GM04504 (cell line): ENCODE measurements around the gene RPL36AL.
A peak's percentile ranks its signal among the peaks of the same experiment; 100 is the strongest.
"Not testable (repeated sequence)": the region's sequence is repeated elsewhere in the genome, so short reads cannot be mapped to it uniquely, and the experiment has no call there.

Source experiments
- DNase-seq: peaks from one replicate; pipeline ENCODE4 v3.0.0-alpha.2; 2012; ENCODE audit warnings: low read depth

Gene RPL36AL

DNA sequence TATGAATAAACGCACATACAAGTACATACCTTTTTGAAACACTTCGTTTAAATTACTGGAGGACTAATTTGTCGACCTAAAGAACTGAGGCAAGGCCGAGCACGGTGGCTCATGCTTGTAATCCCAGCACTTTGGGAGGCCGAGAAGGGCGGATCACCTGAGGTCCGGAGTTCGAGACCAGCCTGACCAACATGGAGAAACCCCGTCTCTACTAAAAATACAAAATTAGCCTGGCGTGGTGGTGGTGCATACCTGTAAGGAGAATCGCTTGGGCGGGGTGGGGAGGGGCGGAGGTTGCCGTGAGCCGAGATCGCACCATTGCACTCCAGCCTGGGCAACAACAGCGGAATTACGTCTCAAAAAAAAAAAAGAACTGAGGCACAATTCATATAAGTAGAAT, 1.2 kb downstream of the RPL36AL start:
- not testable (repeated sequence) for DNase-seq

DNA sequence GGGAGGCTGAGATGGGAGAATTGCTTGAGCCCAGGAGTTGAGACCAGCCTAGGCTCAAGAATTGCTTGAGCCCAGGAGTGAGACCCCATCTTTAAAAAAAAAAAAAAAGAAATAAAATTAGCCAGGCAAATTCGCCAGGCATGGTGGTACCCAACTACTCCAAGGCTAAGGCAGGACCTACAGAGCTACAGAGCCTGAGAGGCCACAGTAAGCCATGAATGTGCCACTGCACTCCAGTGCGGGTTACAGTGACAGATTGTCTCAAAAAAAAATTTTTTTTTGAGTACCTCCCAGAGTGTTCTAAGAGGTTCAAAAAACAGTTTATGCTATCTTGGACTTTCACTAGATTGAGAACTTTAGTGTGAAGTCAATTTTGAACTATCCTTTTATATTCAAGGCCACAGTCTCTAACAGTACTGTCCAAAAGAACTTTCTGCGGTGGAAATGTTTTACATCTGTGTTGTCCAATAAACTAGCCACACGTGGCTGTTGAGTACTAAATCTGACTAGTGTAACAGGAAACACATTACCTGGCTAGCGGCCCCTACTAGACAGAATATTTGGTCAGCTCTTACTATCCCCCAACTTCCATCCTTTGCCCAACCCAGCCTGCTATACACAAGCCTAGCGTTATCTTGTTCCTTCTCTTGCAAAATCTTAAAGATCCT, 2.4 kb downstream of the RPL36AL start:
- DNase-seq, result no peak

DNA sequence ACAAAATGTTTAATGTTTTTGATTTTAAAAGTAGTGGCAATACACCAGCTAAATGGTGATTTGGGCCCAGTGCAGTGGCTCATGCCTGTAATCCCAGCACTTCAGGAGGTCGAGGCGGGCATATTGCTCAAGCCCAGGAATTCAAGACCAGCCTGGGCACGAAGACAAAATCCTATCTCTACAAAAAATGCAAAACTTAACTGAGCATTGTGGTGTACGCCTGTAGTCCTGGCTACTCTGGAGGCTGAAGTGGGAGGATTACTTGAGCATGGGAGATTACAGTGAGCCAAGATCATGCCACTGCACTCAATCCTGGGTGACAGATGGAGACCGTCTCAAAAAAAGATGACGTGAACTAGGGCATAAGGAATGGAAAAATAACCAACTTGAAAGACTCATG, 4.7 kb downstream of the RPL36AL start:
- DNase-seq, result no peak

DNA sequence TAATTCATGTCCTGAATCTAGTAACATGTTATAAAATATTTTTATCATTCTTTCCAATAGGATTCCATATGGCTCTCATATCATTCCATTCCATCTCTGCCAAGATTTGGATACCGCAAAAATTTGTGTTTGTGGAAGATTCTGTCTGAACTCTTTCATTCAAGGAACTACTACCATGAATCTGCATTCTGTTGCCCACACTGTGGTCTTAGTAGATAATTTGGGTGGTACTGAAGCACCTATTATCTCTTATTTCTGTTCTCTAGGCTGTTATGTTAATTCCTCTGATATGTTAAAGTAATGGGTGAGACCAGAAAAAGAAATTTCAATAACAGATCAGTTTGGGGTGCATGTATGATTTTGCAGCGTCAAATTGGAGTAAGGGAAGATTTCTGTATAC, 6.2 kb downstream of the RPL36AL start:
- DNase-seq, result no peak

DNA sequence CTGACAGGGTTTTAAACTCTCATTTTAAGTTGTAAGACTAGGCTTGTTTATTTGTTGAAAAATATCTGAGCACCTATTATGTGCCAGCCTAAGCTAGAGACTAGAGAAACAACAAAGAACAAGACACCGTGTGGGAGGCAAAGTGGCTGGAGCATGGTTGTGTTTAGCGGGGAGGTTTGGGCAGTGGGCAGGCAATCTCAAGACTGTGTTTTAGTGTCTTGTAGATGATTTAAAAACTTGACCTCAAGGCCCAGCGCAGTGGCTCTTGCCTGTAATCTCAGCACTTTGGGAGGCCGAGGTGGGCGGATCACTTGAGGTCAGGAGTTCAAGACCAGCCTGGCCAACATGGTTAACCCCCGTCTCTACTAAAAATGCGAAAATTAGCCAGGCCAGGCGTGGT, 7.8 kb downstream of the RPL36AL start:
- DNase-seq, result no peak

DNA sequence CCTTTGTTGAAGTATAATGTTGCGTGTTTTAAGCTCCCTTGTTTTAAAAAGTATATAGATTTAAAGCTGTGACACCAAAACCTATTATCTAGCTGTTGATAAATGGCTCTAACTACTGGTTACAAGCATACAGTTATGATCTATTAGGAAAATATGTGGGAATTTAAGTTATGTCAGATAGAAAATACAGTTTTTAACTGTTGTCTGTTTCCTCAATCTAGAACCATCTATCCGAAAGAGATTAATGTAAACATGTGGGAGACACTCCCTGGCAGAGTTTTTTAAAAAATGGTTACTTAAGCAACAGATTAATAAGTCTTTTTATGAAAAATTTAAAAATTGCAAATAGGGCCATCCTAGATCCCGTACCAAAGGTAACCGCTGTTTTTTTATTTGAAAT, 8.2 kb downstream of the RPL36AL start:
- no peak for DNase-seq

DNA sequence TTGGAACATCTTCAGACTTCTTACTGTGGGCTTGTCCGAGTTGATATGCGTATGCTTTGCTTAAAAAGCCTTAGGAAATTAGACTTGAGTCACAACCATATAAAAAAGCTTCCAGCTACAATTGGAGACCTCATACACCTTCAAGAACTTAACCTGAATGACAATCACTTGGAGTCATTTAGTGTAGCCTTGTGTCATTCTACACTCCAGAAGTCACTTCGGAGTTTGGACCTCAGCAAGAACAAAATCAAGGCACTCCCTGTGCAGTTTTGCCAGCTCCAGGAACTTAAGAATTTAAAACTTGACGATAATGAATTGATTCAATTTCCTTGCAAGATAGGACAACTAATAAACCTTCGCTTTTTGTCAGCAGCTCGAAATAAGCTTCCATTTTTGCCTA, 12.8 kb downstream of the RPL36AL start:
- DNase-seq, result no peak

DNA sequence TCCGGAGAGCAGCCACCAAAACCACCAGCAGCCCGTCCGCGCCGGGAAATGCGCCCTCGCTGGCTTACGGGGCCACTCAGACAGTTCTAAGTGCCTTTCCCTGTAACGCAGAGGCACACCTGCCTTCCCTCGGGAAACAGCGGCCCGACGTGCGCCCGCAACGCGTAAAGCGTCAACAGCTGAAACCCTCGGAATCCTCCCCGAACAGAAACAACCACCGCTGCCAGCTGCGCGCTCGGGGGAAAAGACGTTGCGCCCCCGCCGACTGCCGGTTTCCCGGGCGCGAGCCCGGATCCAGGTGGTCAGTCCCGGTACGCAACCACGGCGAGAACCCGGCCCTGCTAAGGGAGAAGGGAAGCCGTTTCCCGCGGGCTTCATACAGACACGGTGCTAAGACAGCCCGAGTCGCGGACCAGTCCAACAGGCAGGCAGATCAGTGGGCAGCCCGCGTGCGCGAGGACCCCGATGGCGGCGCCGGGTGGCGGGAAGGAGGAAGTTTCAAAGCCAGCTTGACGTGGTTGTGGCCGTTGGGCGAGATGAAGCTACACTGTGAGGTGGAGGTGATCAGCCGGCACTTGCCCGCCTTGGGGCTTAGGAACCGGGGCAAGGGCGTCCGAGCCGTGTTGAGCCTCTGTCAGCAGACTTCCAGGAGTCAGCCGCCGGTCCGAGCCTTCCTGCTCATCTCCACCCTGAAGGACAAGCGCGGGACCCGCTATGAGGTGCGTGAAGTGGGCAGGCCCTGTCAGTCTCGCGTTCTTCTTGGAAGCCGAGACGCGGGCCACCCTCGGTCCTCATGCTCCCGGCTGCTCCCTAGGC, 21.7 kb downstream of the RPL36AL start, which contains the start of gene LRR1:
Gene LRR1, plus strand, starts transcription at position 456 of the 816 bp plus-strand sequence. Its CDS starts 81 bp downstream, at position 537.
- peak; percentile 66 for DNase-seq

DNA sequence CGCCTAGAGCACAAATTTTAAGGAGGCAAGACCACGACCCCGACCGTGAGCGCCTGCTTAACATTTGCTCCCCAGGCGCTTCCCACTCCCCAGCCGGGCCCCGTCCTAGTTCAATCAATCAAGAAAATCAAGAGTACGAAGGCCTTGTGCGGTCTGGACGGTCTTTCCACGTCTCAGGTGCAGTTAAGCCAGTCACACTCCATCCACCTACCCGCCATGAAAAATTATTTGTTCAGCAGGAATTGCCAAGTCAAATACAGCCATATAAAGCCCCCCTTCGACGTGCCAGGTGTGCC, 22.3 kb downstream of the RPL36AL start:
- DNase-seq, result no peak

DNA sequence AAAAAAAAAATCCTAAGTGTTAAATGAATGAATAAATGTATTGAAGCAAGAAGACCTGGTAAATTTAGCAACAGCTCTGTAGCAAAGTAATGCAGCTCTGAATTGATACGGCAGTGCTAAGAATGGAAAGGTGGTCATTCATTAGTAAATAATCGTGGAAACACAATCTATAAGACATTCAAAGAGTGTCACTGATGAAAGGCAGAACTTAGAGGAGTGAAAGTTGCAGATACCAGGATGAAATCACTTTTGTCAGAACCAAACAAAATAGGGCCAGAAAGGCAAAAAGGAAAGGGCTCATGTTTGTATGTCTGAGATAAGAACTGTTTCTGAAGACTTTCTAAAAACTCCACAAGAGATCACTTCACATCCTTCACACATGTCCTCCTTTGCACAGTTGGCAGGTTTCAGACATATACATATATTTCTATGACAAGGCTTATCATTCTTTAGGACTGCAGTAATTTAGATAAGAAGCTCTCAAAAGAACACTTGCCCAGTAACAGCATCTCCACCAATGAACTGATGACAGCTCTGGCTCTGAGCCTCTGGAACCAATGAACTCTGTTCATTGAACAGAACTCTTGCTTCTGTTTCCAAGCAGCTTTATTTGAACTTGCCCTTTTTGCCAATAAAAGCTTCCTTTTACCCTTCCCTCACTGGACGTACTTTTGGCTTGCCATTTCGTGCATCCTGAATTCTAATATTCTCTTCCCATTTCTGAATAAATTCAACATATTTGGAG, 25.9 kb downstream of the RPL36AL start:
- no peak for DNase-seq

DNA sequence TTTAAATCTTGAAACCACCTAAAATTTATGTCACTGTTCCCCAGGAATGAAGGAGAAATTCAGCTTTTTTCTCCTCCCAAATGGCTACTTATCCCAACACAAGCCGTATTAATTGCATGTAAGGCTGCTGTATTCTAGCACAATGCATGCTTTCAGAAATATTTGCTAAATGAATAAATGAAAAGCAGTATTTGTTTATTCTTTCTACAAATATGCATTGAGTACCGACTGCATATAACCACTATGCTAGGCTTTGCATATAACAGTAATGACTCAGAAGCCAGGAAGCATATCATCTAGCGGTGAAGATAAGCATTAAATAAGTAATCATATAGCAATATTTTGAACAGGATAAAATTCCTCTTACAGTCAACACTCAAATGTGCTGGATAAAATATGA, 27.4 kb downstream of the RPL36AL start:
- no peak for DNase-seq

DNA sequence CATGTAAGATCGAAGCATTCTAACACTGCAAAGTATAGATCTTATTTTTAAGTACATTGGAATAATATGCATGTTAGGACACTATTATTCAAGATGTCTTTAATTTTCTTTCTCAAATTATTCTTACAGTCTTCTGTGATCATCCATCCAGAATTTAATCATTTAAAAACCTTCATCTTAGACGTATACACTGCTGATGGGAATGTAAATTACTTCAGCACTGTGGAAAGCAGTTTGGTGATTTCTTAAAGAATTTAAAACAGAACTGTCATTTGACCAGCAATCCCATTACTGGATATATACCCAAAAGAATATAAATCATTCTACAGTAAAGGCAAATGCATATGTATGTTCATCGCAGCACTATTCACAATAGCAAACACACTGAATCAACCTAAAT, 31.0 kb downstream of the RPL36AL start:
- DNase-seq, result no peak

DNA sequence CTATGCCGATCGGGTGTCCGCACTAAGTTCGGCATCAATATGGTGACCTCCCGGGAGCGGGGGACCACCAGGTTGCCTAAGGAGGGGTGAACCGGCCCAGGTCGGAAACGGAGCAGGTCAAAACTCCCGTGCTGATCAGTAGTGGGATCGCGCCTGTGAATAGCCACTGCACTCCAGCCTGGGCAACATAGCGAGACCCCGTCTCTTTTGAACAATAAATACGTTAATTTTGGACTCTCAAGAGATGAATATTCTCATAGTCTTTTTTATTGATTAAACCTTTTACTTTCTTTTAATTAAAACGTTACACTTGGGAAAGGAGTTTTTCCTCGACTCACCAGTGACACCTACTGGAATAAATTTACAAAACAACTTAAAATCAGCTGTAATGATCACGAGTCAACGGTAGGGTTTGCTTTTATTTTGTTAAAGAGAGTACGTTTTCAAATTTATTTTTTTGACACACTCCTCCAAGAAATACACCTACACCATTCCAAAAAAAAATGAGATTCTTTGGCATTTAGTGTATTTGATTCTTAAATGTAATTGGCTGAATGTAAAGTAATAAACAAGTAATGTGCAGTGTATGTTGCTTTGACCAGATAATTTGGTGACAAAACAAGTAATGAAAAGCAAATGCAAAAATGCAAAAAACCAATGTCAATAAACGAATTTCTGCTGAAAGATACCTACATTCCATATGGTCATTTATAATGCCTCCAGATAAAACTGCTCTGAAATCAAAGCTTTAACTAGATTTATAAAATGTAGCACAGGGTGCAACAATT, 33.6 kb downstream of the RPL36AL start:
- peak; percentile 57 for DNase-seq

DNA sequence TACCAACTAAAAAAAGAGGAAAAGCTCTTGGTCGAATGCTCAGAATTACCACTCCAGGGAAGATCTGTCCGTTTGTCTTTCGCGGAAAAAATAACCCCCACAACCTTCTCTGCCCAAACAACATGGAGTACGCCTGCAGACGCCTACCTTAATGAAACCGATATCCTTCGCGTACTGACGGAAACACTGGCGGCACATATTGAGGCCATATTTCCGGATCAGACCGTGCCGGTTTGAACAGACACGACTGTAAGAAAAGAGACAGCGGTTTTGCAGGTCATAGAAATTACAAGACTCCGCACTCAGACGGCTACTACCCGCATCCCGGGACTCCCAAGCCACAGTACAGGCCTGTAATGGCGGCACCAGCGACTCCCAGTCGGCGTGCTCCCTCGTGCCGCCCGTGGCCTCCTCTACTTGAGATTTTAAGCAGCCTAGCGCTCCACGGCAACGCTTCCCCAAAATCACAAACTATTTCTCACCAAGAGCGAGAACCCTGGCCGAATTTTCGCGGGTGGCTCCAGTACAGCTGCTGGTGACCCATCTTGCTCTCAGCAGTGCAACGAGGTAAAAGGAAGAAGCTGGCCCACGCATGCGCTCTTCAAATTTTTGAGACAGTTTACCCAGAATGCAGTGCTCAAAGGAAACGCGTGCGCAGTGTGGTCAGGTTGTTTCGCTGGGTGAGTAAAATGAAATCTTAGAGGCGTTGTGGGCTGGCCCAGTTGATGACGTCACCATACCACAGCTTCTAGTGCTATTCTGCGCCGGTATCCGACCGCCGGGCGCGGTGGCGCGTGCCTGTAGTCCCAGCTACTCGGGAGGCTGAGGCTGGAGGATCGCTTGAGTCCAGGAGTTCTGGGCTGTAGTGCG, 34.4 kb downstream of the RPL36AL start, which contains the start of gene RPS29:
Gene RPS29, minus strand, starts transcription at position 578 of the 870 bp plus-strand sequence. Its CDS starts 34 bp downstream, at position 544.
- DNase-seq, result peak; percentile 99

DNA sequence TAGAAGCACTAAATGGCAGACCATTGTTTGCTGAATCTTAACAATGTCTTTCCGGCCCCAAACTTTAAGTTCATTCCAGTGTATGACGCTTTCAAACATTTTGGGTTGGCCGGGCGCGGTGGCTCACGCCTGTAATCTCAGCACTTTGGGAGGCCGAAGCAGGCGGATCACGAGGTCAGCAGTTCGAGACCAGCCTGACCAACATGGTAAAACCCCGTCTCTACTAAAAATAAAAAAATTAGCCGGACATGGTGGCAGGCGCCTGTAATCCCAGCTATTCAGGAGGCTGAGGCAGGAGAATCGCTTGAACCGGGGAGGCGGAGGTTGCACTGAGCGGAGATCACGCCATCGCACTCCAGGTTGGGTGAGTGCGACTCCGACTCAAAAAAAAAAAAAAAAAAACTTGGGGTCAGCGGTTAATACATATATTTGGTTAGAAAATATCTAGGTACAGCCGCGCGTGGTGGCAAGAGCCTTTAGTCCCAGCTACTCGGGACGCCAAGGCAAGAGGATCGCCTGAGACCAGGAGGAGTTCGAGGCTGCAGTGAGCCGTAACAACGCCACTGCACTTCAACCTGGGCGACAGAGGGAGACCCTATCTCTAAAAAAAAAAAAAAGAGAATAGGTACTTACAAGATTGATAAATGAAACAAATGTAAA, 35.3 kb downstream of the RPL36AL start:
- DNase-seq, result not testable (repeated sequence)

DNA sequence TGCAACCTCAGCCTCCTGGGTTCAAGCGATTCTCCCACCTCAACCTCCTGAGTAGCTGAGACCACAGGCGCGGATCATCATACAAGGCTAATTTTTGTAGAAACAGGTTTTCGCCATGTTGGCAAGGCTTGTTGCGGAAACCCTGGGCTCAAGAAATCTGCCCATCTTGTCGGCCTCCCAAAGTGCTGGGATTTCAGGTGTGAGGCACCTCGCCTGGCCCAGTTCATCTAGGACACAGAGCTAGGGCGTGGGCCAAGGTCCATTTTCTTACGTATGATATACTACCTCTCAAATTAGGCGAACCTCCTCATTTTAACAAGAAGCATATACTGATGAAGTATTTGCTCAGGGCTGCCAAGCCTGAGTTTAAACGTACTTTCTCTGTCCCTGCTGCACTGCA, 36.4 kb downstream of the RPL36AL start:
- no peak for DNase-seq

DNA sequence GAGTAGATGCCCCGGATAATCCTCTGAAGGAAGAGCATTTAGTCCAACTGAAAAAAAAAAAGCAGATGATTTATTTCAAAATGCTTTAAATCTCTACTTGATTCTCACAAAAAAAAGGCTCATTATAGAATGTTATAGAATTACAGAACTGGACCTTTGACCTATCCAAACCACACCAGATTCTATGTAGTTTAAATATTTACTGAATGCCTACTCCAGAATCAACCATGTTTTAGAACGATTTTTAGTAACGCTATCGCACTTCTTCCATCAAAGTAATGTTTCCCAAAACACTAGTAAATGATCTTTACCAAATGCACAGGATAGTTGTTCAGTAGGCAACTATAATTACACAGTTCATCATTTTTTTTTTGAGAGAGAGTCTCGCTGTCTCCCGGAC, 36.8 kb downstream of the RPL36AL start:
- DNase-seq, result no peak

DNA sequence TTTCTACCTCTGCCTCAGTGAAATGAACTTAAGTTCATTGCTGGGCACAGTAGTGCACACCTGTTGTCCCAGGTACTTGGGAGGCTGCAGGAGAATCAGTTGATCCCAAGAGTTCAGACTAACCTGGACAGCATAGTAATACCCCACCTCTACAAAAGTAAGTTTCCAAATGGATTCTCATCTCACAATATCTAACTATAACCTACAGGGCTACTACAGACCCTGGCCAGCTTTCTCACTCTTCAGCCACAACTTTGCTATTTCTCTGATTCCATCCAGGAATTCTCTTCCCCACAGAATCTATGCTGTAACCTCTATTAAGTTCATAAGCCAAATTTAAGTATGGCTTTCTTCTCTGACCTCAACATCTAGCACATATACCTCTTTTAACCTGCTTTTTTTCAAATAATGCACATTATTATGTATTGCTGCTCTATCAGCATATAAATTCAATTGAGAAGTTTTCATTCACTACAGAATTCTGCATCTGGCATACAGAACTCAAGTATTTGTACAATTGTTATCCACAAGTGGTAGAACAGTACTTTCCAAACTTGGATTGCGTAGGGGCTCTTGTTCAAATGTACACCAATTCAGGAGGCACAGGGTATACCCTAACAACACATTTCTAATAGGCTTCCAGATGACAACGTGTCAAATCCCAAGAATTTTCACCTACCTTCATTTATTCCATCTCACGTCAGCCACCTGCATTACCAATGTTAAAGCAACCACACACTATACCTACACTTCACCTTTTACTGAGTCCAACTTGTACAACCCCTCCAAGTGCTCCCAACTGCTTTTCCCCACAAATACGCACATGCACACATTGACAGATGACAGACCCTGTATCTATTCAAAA, 38.1 kb downstream of the RPL36AL start:
- DNase-seq, result no peak
